HCT116 (cell line): ENCODE results near the gene MFAP2. TPM values are rescaled to one million over a fixed set of nuclear protein-coding genes. Genes with fewer than 3 reads are reported as not detected.

Experiments
- ATAC-seq: fragments of 200-7000 bp; cut with Tn5 transposase; 2 replicates; pipeline ENCODE4 v1.9.1; 2020; ENCODE audit warnings: mild to moderate bottlenecking, moderate library complexity
- BruUV-seq: library from RNA; stranded (reverse); fragments of 400-500 nt; replicated peaks from 2 replicates; lab custom pipeline; 2021; lab: Mats Ljungman, UMichigan
- CTCF ChIA-PET: fragments of 300-600 bp; sonication (Branson Sonifier 250); formaldehyde crosslinking; loops from one replicate; lab custom pipeline; 2021; ENCODE audit warnings: antibody characterized with exemption; lab: Charles Lee
- POLR2A ChIA-PET: fragments of 300-600, 350-600 bp; sonication (Branson Sonifier 250); formaldehyde crosslinking; loops from one replicate; lab custom pipeline; 2021; ENCODE audit warnings: antibody characterized with exemption; lab: Charles Lee
- RAD21 ChIA-PET, 2 experiments: fragments of 300-600 bp; sonication (Branson Sonifier 250); formaldehyde crosslinking; loops; one replicate each; lab custom pipeline; 2023; ENCODE audit warnings: low total read pairs in 2 of 2; ENCODE audit not compliant: uncharacterized antibody in 2 of 2, unreplicated experiment in 2 of 2, low non-redundant PET in 1 of 2; lab: Charles Lee
- DNase-seq: peaks from one replicate; pipeline ENCODE4 v3.0.0-alpha.2; 2010; ENCODE audit warnings: low read depth, low spot score
- H2AFZ ChIP-seq: fragments of 200-600 bp; shearing (Covaris generic), sonication (generic); 2 replicates; pipeline ENCODE4 v1.6.1; 2017; ENCODE audit warnings: low read depth, mixed run types, mixed read lengths, antibody characterized with exemption, low read length; ENCODE audit not compliant: poor library complexity, severe bottlenecking
- H3K27ac ChIP-seq: 2 replicates; pipeline ENCODE4 v1.5.1; 2012; ENCODE audit warnings: low read depth, low read length
- H3K27me3 ChIP-seq: fragments of 200-600 bp; sonication (generic); 2 replicates; pipeline ENCODE4 v1.6.1; 2016; ENCODE audit warnings: mixed run types, low read length, mixed read lengths; ENCODE audit not compliant: insufficient read depth
- H3K36me3 ChIP-seq, 2 experiments: fragments of 200-500 bp in 1 of 2; fragments of 200-600 bp in 1 of 2; sonication (Bioruptor generic) in 1 of 2; sonication (generic) in 1 of 2; 2 replicates each; pipeline versions ENCODE4 v1.5.1 to v1.6.1; 2014 to 2016; ENCODE audit warnings: low read length in 2 of 2, inconsistent platforms in 1 of 2, mixed read lengths in 1 of 2, mixed run types in 1 of 2; ENCODE audit not compliant: insufficient read depth in 2 of 2, control insufficient read depth in 1 of 2
- H3K4me1 ChIP-seq, 2 experiments: fragments of 200-600 bp in 1 of 2; sonication (generic) in 1 of 2; 2 replicates each; pipeline versions ENCODE4 v1.5.1 to v1.6.1; 2012 to 2017; ENCODE audit warnings: low read length in 2 of 2, inconsistent platforms in 1 of 2, mild to moderate bottlenecking in 1 of 2, mixed read lengths in 1 of 2, mixed run types in 1 of 2, moderate library complexity in 1 of 2; ENCODE audit not compliant: insufficient read depth in 2 of 2, control insufficient read depth in 1 of 2
- H3K4me2 ChIP-seq: fragments of 200-600 bp; sonication (generic); 2 replicates; pipeline ENCODE4 v1.6.1; 2017; ENCODE audit warnings: mixed run types, low read length, mixed read lengths
- H3K4me3 ChIP-seq, 2 experiments: fragments of 200-600 bp in 1 of 2; sonication (generic) in 1 of 2; replicated peaks in 1 of 2; 2 replicates each; pipeline ENCODE4 v1.5.1; 2011 to 2016; ENCODE audit warnings: low read length in 2 of 2, control low read depth in 1 of 2, low read depth in 1 of 2, mild to moderate bottlenecking in 1 of 2, mixed read lengths in 1 of 2, mixed run types in 1 of 2
- H3K79me2 ChIP-seq: fragments of 200-600 bp; sonication (generic); 2 replicates; pipeline ENCODE4 v1.6.1; 2017; ENCODE audit warnings: mild to moderate bottlenecking, mixed run types, low read length, moderate library complexity, mixed read lengths; ENCODE audit not compliant: insufficient read depth
- H3K9ac ChIP-seq: fragments of 200-600 bp; sonication (generic); 2 replicates; pipeline ENCODE4 v1.6.1; 2016; ENCODE audit warnings: low read length, mixed read lengths
- H3K9me2 ChIP-seq: fragments of 200-600 bp; sonication (generic), shearing (Covaris generic); 2 replicates; pipeline ENCODE4 v1.6.1; 2017; ENCODE audit warnings: mixed run types, mild to moderate bottlenecking, moderate library complexity; ENCODE audit not compliant: insufficient read depth
- H3K9me3 ChIP-seq, 2 experiments: fragments of 200-500 bp in 1 of 2; fragments of 200-600 bp in 1 of 2; sonication (Bioruptor generic) in 1 of 2; sonication (generic) in 1 of 2; 2 replicates each; pipeline ENCODE4 v1.6.1; 2014 to 2017; ENCODE audit warnings: low read length in 2 of 2, mixed read lengths in 2 of 2, inconsistent platforms in 1 of 2, low read depth in 1 of 2, mild to moderate bottlenecking in 1 of 2, mixed run types in 1 of 2, moderate library complexity in 1 of 2; ENCODE audit not compliant: control insufficient read depth in 1 of 2, insufficient read depth in 1 of 2
- H4K20me1 ChIP-seq: fragments of 200-600 bp; sonication (generic), shearing (Covaris generic); 2 replicates; pipeline ENCODE4 v1.6.1; 2017; ENCODE audit warnings: mixed run types, mild to moderate bottlenecking, moderate library complexity; ENCODE audit not compliant: insufficient read depth
- CTCF ChIP-seq, 3 experiments: fragments of 200-600 bp in 1 of 3; sonication (generic) in 1 of 3; IDR thresholded peaks in 2 of 3; conservative IDR thresholded peaks in 1 of 3; 2 replicates each; pipeline ENCODE4 v1.5.1; 2012 to 2017; ENCODE audit warnings: low read depth in 2 of 3, low read length in 2 of 3, antibody characterized with exemption in 1 of 3, borderline replicate concordance in 1 of 3, control low read depth in 1 of 3, mild to moderate bottlenecking in 1 of 3, mixed read lengths in 1 of 3, mixed run types in 1 of 3, moderate library complexity in 1 of 3; ENCODE audit not compliant: insufficient read depth in 1 of 3
- EGR1 ChIP-seq: IDR thresholded peaks from 2 replicates; pipeline ENCODE4 v1.6.1; 2012; ENCODE audit warnings: low read depth
- EZH2 ChIP-seq: fragments of 200-600 bp; sonication (generic); IDR thresholded peaks from 2 replicates; pipeline ENCODE4 v1.6.1; 2017; ENCODE audit warnings: antibody characterized with exemption, mixed run types
- FOSL1 ChIP-seq: IDR thresholded peaks from 2 replicates; pipeline ENCODE4 v1.6.1; 2012; ENCODE audit warnings: low read depth
- MAX ChIP-seq: IDR thresholded peaks from 2 replicates; pipeline ENCODE4 v1.6.1; 2012
- POLR2A ChIP-seq: IDR thresholded peaks from 2 replicates; pipeline ENCODE4 v1.7.0; 2011; ENCODE audit warnings: borderline replicate concordance; ENCODE audit not compliant: insufficient read depth, insufficient read length; ENCODE audit errors: extremely low read depth
- POLR2AphosphoS5 ChIP-seq: IDR thresholded peaks from 2 replicates; pipeline ENCODE4 v1.6.1; 2011; ENCODE audit warnings: mild to moderate bottlenecking, low read depth, low read length, moderate library complexity
- SP1 ChIP-seq: IDR thresholded peaks from 2 replicates; pipeline ENCODE4 v1.6.1; 2012; ENCODE audit warnings: low read depth
- TCF7L2 ChIP-seq: IDR thresholded peaks from 2 replicates; pipeline ENCODE4 v1.7.0; 2011; ENCODE audit warnings: borderline replicate concordance, inconsistent platforms; ENCODE audit not compliant: insufficient read depth, insufficient read length; ENCODE audit errors: extremely low read depth
- ZBTB33 ChIP-seq: IDR thresholded peaks from 2 replicates; pipeline ENCODE4 v1.6.1; 2011; ENCODE audit warnings: mild to moderate bottlenecking, low read length, moderate library complexity; ENCODE audit not compliant: insufficient replicate concordance; ENCODE audit errors: extremely low read depth
- ZFX ChIP-seq: fragments of 450-650 bp; IDR thresholded peaks from 2 replicates; pipeline ENCODE4 v1.6.1; 2017
- intact Hi-C: fragments of 100-400 bp; cut with micrococcal nuclease; formaldehyde crosslinking; loops from 2 replicates; pipeline ENCODE4 v1.10.0; 2022
- total RNA-seq: library from RNA; stranded (reverse); gene quantifications from one replicate; pipeline ENCODE4 v1.2.1, GENCODE V29; 2021; ENCODE audit not compliant: unreplicated experiment

MFAP2 gene
- total RNA-seq, 1 experiment from 2014 or later: 63.1 TPM

- Histone ChIP-seq H2AFZ (no peak overlapping the region), H3K27me3 (no peaks in the 10 kb centered on the region), H3K4me2 (no peak overlapping the region), H3K9ac (no peak overlapping the region), H3K4me3 (no peak overlapping the region), H3K9me2 (no peaks in the 10 kb centered on the region), H3K27ac (no peak overlapping the region), H3K36me3 (peaks cover 0 to 15% of the 10 kb centered on the region in 2 experiments; a peak in 2 of 4 replicates), H3K4me1 (peaks cover 0 to 7% of the 10 kb centered on the region in 2 experiments; a peak in 2 of 4 replicates), H3K9me3 (no peaks in the 10 kb centered on the region), H3K79me2 (no peaks in the 10 kb centered on the region), H4K20me1 (no peaks in the 10 kb centered on the region)
- intact Hi-C loops: no loop called here
- no TSS peak for BruUV-seq
- ChIA-PET POLR2A (no interaction called here), CTCF (no interaction called here), RAD21 (no interaction called here)
- DNase-seq: no peak
- TF ChIP-seq POLR2AphosphoS5 (no peak), EGR1 (no peak), ZFX (no peak), ZBTB33 (no peak), POLR2A (no peak), MAX (no peak), EZH2 (no peak), TCF7L2 (no peak), FOSL1 (no peak), SP1 (no peak), CTCF (IDR thresholded peaks at IDR 0.05 in 2 of 3, conservative IDR thresholded peaks at IDR 0.05 in 1 of 3; ENCODE audit: borderline replicate concordance in 1 of 3, insufficient read depth in 1 of 3, low read depth in 2 of 3, low read length in 2 of 3) (no peak)
- no peak for ATAC-seq
Measured at GRCh38 chr1:17001760-17002523, 21.5 kb upstream of the MFAP2 start.
